GM21423 (cell line): Measurements from ENCODE around the gene ANKRD39.

Source experiments
- ATAC-seq: cut with Tn5 transposase; IDR thresholded peaks from one replicate; pipeline ENCODE4 v1.9.1; 2021; ENCODE audit warnings: mild to moderate bottlenecking, moderate library complexity; ENCODE audit not compliant: unreplicated experiment

Gene ANKRD39

GRCh38 chr2:96888072-96889011 is 30.5 kb upstream of the ANKRD39 start:
- no peak for ATAC-seq

DNA sequence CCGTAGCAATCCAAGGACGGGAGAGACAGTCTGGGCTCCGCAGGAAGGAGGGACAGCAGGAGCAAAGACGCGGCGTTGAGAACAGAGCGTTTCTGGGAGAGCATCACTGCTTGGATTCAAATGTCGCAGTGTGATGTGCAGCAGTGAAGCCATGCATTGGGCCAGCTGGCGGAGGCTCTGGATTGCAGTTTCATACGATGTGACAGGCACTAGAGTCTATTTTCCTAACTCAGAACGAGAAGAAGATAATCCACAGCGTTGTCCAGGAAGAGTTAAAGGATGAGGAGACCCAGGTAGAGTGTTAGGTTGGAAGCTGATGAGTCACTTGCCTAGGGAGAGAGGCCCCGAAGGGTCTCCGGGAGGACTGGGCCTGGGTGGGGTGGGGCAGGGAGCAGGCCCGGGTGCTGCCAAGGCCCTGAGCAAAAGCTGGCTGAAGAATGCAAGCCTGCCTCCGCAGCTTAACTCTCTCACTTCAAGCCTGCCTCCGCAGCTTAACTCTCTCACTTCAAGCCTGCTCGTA is 29.7 kb upstream of the ANKRD39 start:
- no peak for ATAC-seq

GRCh38 chr2:96885432-96886347 is 27.9 kb upstream of the ANKRD39 start:
- ATAC-seq = no peak

DNA sequence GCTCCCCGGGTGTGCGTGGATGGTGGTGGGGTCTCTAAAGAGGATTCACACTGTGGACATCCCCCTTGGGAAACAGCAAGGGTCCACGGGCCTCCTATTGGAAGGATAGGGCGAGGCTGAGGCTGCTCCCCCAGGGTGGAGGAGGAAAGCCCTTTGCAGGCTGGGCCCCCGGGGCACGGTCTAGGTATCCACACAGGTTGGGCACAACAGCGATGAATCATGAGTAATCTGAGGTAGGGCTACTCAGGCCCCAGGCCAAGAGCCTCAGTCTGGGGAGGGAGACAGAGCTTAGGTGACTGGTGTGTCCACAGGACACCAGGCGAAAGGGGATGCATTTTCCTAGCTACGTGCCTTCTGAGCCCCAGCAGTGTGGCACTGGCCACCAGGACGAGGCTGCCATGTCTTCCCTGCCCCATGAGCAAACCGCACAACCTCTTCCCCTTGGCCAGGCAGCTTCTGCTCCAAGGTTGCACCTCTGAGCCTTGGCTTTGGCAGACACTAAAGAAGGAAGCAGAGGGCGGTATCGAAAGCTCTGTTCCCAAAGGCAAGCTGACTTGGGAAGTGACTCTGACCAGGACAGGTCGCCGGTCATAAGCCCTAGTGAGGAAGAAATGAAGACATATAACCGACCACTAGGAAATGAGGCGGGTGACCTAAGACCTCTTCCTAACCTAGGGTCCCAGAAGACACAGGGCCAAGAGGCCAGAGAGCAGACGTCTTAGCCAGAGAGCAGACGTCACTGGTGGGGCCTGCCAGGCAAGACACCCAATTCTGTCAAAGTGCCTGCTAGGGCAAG is 26.7 kb upstream of the ANKRD39 start:
- ATAC-seq = no peak

- no peak for ATAC-seq
Measured at GRCh38 chr2:96883306-96883705, 25.5 kb upstream of the ANKRD39 start.

DNA sequence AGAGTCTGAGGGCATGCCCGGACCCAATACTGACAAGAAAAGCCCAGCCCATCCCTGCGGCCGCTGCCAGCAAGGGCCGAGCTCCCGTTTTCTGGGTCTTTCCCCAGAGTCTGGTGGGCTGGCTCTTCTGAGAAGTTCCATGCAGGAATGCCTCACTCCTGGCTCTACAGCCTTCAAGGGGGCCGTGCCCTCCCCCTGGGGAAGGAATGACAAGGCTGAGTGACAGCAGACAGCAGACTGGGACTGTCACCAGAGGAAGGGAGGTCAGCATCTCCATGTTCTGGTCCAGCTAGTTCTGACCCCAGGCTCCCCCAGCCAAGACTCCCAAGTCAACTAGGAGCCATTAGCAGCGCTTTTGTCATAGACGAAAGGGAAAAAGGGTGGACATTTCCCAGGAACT is 25.1 kb upstream of the ANKRD39 start:
- ATAC-seq = no peak

- no peak for ATAC-seq
Measured at GRCh38 chr2:96882230-96882629, 24.4 kb upstream of the ANKRD39 start.

GRCh38 chr2:96881349-96882195 is 23.8 kb upstream of the ANKRD39 start:
- no peak for ATAC-seq

GRCh38 chr2:96880891-96881273 is 23.1 kb upstream of the ANKRD39 start:
- ATAC-seq = no peak

DNA sequence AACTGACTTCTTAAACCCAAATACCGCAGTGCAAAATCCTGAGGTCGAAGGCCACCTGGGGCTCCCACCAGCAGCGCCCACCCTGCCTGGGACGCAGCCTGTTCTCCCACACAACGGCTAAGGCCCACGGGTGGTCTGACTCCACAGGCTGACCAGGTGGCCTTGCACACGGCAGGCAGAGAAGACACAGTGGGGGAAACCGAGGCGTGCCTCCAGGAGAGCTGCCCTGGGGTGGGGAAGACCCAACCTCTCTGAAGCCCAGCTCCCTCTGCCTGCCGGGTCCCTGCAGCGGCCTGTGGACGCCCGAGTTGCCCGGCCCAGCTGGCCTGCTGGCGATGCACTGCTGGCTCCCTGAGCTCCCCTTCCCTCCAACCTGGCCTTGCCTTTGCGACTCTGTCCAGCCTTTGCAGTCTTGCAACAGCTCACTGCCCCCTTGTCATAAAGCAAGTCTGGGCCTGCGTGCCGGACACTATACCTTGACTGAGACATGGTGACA is 21.8 kb upstream of the ANKRD39 start:
- ATAC-seq = no peak

- ATAC-seq = no peak
Measured at GRCh38 chr2:96878796-96879544, 21.2 kb upstream of the ANKRD39 start.

DNA sequence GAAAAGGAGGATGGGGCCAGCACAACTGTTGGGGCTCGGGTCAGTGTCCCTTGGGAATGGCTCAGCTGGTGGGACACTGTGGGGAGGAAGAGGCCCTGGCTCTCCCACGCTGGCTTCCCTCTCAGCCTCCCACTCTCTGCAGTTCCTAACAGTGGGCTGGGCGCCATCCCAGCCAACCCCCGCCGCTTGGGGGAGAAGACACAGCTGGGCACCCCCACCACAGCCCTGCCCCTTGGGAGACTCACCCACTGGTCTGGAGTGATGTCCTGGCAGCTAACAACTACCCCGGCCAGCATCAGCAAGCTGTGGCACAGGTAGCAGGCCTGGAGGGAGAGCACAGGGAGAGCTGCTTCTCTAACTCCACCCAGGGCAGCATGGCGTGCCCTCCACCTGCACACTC is 20.4 kb upstream of the ANKRD39 start:
- no peak for ATAC-seq

DNA sequence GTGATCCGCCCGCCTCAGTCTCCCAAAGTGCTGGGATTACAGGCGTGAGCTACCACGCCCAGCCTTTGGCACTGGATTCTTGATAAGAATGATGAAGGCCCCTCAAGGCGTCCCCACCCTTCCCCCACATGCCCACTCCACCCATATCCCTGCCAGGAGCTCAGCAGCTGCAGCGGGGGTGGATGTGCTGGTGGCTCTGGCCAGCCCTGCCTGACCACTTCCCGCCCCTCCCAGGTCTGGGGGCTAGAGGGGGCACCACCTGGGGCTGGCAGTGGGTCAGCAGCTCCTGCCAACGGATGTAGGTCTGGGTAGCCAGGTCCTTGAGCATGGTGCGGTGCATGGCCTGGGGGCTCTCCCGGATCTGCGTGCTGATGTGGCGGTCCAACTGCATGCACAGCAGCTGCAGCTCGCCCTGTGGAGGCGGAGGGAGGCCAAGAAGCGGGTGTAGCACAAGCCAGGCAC is 19.8 kb upstream of the ANKRD39 start:
- ATAC-seq = no peak

DNA sequence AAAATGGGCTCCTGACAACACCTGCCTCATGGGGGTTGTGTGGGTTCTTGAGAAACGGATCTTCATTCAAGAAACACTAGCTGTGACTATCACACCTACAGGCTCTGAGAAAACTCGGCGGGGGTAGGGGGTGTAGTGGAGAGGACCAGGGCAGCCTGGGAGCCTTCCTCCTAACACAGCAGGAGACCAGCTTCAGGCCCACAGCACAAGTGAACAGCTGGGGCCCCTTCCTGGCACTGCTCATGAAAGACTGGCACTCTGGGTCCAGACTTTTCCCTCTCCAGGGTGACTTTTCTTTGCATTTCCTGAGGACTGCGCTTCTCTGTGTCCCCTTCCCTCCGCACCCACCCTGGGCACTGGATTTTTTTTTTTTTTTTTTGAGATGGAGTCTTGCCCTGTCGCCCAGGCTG is 19.2 kb upstream of the ANKRD39 start:
- ATAC-seq = no peak

- ATAC-seq = no peak
Measured at GRCh38 chr2:96876269-96877041, 18.6 kb upstream of the ANKRD39 start.

GRCh38 chr2:96875498-96876268 is 17.9 kb upstream of the ANKRD39 start:
- no peak for ATAC-seq

DNA sequence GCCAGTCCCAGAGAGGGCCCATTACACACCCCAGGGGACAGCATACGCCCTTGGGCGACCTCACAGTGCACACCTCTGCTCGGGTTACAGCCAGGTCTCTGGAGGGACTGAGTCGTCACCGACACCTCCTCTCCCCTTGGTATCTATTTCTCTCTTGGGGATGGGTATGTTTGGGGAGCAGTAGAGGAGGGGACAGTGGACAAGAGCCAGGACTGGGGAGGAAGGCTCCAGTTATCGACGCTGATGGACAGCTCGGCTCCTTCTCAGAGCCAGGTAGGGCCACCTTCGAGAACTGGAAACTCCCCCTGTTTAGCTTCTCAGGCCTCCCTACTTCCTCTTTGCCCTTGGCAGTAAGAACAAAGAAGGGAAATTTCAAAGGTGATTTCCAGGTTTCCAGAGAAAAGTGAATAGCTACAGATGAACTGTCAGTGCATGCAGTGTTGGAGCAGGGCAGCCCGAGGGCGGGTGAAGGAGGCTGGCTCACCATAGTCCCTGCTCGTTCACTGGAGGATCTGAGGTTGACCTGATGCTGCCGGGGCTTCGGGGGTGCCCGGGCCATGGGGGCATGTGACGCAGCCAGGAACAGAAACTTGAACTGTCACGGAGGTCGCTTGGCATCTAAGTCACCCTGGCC is 16.5 kb upstream of the ANKRD39 start:
- ATAC-seq = peak; percentile 50
